ENCODE data around the gene MFSD8. TPM values are rescaled to one million over a fixed set of nuclear protein-coding genes. Genes with fewer than 3 reads are reported as not detected.

The MFSD8 gene
- total and polyA plus RNA-seq, 2 of the 4 experiments (the other 2 are of a cell fraction): 8.8 to 36.7 TPM

DNA sequence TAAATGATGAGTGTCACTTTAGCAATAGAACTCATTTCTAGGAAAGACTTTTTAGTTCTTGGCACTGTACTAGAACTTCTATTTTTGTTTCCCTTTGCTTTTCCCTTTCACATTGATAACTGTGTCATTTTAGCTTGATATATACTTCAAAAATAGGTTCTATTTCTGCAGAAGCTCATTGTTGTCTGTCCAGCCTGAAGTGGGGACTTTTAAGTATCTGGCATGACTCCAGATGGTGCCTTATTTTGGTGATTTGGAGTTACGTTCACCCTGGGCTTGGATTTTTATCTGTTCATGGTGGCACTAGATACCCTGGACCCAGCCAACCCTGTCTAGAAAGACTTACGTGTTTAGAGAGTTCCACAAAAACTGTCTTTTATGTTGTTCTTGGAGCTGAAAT is 3.6 kb upstream of the MFSD8 start:
- no peak overlapping the region for H3K9ac ChIP-seq (ENCODE audit: low read depth, low read length)
- no peak overlapping the region for H2AFZ ChIP-seq (replicated peaks; ENCODE audit: low read length, poor library complexity)
- no peaks in the 10 kb centered on the region for H3K9me3 ChIP-seq (ENCODE audit: control insufficient read depth, insufficient read depth, low read length)
- no peaks in the 10 kb centered on the region for H3K27me3 ChIP-seq (ENCODE audit: control insufficient read depth, insufficient read depth, low read length)
- H4K91ac ChIP-seq (ENCODE audit: insufficient read depth, low read depth, low read length): no peak overlapping the region
- H2BK15ac ChIP-seq (ENCODE audit: low read depth, low read length): no peak overlapping the region
- H3K56ac ChIP-seq (ENCODE audit: extremely low read depth, insufficient read depth, low read length): no peak overlapping the region
- H3K14ac ChIP-seq (replicated peaks; ENCODE audit: low read depth, low read length): no peak overlapping the region
- H2BK120ac ChIP-seq (ENCODE audit: low read depth, low read length): no peak overlapping the region
- H4K8ac ChIP-seq (ENCODE audit: low read depth in 2 of 2, low read length in 2 of 2): no peak overlapping the region
- in situ Hi-C loops (cut with MboI; ENCODE audit: low sequenced_read_pairs): no loop called here
- DNase-seq (no peak), ATAC-seq (ENCODE audit: low read depth) (no peak)
- no peak for TF ChIP-seq MAFK (IDR thresholded peaks at IDR 0.05; ENCODE audit: low read depth, low read length)
- TF ChIP-seq, protein P1, sequence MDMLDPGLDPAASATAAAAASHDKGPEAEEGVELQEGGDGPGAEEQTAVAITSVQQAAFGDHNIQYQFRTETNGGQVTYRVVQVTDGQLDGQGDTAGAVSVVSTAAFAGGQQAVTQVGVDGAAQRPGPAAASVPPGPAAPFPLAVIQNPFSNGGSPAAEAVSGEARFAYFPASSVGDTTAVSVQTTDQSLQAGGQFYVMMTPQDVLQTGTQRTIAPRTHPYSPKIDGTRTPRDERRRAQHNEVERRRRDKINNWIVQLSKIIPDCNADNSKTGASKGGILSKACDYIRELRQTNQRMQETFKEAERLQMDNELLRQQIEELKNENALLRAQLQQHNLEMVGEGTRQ (IDR thresholded peaks at IDR 0.05; ENCODE audit: low read depth, low read length): no peak
- no peak for TF ChIP-seq MAZ (IDR thresholded peaks at IDR 0.05; ENCODE audit: borderline replicate concordance, low read depth, low read length)
- TF ChIP-seq RCOR1 (IDR thresholded peaks at IDR 0.05; ENCODE audit: insufficient replicate concordance, low read length): no peak
- H2BK20ac ChIP-seq (ENCODE audit: low read depth, low read length): no peak overlapping the region
- peaks cover 2% of the 10 kb centered on the region; the same call in 1 of the 2 replicates for H3K9me1 ChIP-seq (ENCODE audit: insufficient read depth, low read length)
- H3K79me1 ChIP-seq (ENCODE audit: low read depth in 1 of 2, low read length in 2 of 2): peaks cover 19 to 57% of the 10 kb centered on the region in 2 experiments
- no peaks in the 10 kb centered on the region for H4K20me1 ChIP-seq (ENCODE audit: insufficient read depth, low read length)
- peaks cover 6% of the 10 kb centered on the region for H3K36me3 ChIP-seq (ENCODE audit: control insufficient read depth, insufficient read depth, low read length)
- H3K4me3 ChIP-seq (ENCODE audit: insufficient read depth, low read depth, low read length): no peak overlapping the region
- no peak overlapping the region for H2BK5ac ChIP-seq (ENCODE audit: low read depth, low read length, poor library complexity, severe bottlenecking)
- no TSS peak for BruUV-seq (replicated peaks)
- no peak overlapping the region for H3K27ac ChIP-seq (ENCODE audit: insufficient read depth, low read length)
- intact Hi-C loops (cut with micrococcal nuclease): loop anchor here (10.0 kb wide), 1 partner anchor 184 kb away; the partner anchor contains the start of gene HSPA4L
- no CpG with 5 or more reads among the region's 2 CpGs for WGBS, 2 experiments (ENCODE audit: extremely low coverage in 2 of 2, insufficient read length in 1 of 2)
- H2AK5ac ChIP-seq (ENCODE audit: low read depth, low read length): no peak overlapping the region
- H3K23ac ChIP-seq (ENCODE audit: low read depth, low read length): no peak overlapping the region
- H3K4me1 ChIP-seq (ENCODE audit: control insufficient read depth, insufficient read depth, low read length): no peaks in the 10 kb centered on the region
- dilution Hi-C loops (cut with HindIII; ENCODE audit: low sequenced_read_pairs, unreplicated experiment): no loop called here
- POLR2A ChIA-PET (ENCODE audit: unreplicated experiment): no interaction called here
- no peak overlapping the region for H4K5ac ChIP-seq (ENCODE audit: low read depth, low read length)
- no peak overlapping the region for H3K4ac ChIP-seq (ENCODE audit: low read depth, low read length)
- H3K4me2 ChIP-seq (ENCODE audit: low read depth, low read length): no peak overlapping the region
- H3K18ac ChIP-seq (ENCODE audit: low read depth, low read length): no peak overlapping the region
- no peak overlapping the region for H2AK9ac ChIP-seq (replicated peaks; ENCODE audit: low read depth, low read length, poor library complexity)
- CTCF ChIA-PET: interaction anchor here (0.6 kb wide), 1 partner anchor 245 kb away, joined by 3 read pairs; no protein-coding TSS in a partner anchor

Measured in IMR-90 (cell line).